ENCODE measurements around the gene DICER1.

DICER1 gene

GRCh38 chr14:95061317-95062093 lies 95.8 kb downstream of the DICER1 start:
- Histone ChIP-seq H3K79me2 (ENCODE audit: insufficient read depth, low read length) (no peaks in the 10 kb centered on the region), H3K27me3 (ENCODE audit: insufficient read depth, low read length, poor library complexity, severe bottlenecking) (no peaks in the 10 kb centered on the region), H3K4me2 (ENCODE audit: low read depth, low read length, poor library complexity, severe bottlenecking) (no peak overlapping the region), H3F3A (ENCODE audit: low read depth) (no peaks in the 10 kb centered on the region), H3K9ac (ENCODE audit: low read depth, low read length, poor library complexity, severe bottlenecking) (no peak overlapping the region), H4K20me1 (ENCODE audit: insufficient read depth, low read length, poor library complexity, severe bottlenecking) (no peaks in the 10 kb centered on the region), H3K4me3 (ENCODE audit: low read length, poor library complexity, severe bottlenecking) (no peak overlapping the region), H3K9me3 (ENCODE audit: insufficient read depth, low read depth, low read length) (peaks cover 8% of the 10 kb centered on the region; the same call in 1 of the 2 replicates), H3K4me1 (ENCODE audit: insufficient read depth, low read length, poor library complexity, severe bottlenecking) (no peaks in the 10 kb centered on the region), H3K9me2 (replicated peaks; ENCODE audit: low read depth, low read length) (no peaks in the 10 kb centered on the region), H3K36me3 (ENCODE audit: insufficient read depth, low read length) (no peaks in the 10 kb centered on the region), H2AFZ (ENCODE audit: low read length) (no peak overlapping the region)
- TF ChIP-seq, protein P1, sequence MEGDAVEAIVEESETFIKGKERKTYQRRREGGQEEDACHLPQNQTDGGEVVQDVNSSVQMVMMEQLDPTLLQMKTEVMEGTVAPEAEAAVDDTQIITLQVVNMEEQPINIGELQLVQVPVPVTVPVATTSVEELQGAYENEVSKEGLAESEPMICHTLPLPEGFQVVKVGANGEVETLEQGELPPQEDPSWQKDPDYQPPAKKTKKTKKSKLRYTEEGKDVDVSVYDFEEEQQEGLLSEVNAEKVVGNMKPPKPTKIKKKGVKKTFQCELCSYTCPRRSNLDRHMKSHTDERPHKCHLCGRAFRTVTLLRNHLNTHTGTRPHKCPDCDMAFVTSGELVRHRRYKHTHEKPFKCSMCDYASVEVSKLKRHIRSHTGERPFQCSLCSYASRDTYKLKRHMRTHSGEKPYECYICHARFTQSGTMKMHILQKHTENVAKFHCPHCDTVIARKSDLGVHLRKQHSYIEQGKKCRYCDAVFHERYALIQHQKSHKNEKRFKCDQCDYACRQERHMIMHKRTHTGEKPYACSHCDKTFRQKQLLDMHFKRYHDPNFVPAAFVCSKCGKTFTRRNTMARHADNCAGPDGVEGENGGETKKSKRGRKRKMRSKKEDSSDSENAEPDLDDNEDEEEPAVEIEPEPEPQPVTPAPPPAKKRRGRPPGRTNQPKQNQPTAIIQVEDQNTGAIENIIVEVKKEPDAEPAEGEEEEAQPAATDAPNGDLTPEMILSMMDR (conservative IDR thresholded peaks at IDR 0.05; ENCODE audit: low read length), result no peak
- no peak for TF ChIP-seq EZH2phosphoT487 (IDR thresholded peaks at IDR 0.05; ENCODE audit: borderline replicate concordance)

GRCh38 chr14:95059126-95059525 lies 98.2 kb downstream of the DICER1 start:
- no peak overlapping the region for H3K4me2 ChIP-seq (ENCODE audit: low read depth, low read length, poor library complexity, severe bottlenecking)
- H3K36me3 ChIP-seq (ENCODE audit: insufficient read depth, low read length), result no peaks in the 10 kb centered on the region
- no peaks in the 10 kb centered on the region for H4K20me1 ChIP-seq (ENCODE audit: insufficient read depth, low read length, poor library complexity, severe bottlenecking)
- H3K9me3 ChIP-seq (ENCODE audit: insufficient read depth, low read depth, low read length), result peaks cover 8% of the 10 kb centered on the region; the same call in 1 of the 2 replicates
- H3K4me3 ChIP-seq (ENCODE audit: low read length, poor library complexity, severe bottlenecking), result no peak overlapping the region
- no peak overlapping the region for H2AFZ ChIP-seq (ENCODE audit: low read length)
- H3K9me2 ChIP-seq (replicated peaks; ENCODE audit: low read depth, low read length), result no peaks in the 10 kb centered on the region
- H3K79me2 ChIP-seq (ENCODE audit: insufficient read depth, low read length), result no peaks in the 10 kb centered on the region
- no peaks in the 10 kb centered on the region for H3F3A ChIP-seq (ENCODE audit: low read depth)
- H3K27me3 ChIP-seq (ENCODE audit: insufficient read depth, low read length, poor library complexity, severe bottlenecking), result no peaks in the 10 kb centered on the region
- H3K9ac ChIP-seq (ENCODE audit: low read depth, low read length, poor library complexity, severe bottlenecking), result no peak overlapping the region
- TF ChIP-seq, protein P1 (conservative IDR thresholded peaks at IDR 0.05; ENCODE audit: low read length), result no peak
- TF ChIP-seq EZH2phosphoT487 (IDR thresholded peaks at IDR 0.05; ENCODE audit: borderline replicate concordance), result no peak
- no peaks in the 10 kb centered on the region for H3K4me1 ChIP-seq (ENCODE audit: insufficient read depth, low read length, poor library complexity, severe bottlenecking)

DNA sequence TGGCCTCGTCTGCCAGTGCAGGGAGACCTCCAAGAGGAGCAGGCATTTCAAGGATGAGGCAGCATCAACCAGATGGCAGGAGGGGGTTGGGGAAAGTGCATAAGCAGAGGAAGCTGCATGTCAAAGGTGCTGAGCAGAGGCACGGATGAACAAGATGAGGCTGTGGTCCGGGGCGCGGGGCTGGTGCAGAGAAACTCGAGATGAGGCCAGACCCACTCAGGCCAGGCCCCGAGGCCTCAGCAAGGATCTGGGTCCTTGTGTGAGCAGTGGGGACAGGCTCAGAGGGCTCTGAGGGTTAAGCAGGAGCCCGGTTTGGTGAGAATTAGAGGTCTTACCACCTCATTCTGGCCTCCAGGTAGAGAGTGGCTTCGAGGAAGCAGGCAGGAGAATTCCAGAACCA lies 98.8 kb downstream of the DICER1 start:
- H3K4me3 ChIP-seq (ENCODE audit: low read length, poor library complexity, severe bottlenecking), result no peak overlapping the region
- no peaks in the 10 kb centered on the region for H3K9me2 ChIP-seq (replicated peaks; ENCODE audit: low read depth, low read length)
- no peaks in the 10 kb centered on the region for H3K36me3 ChIP-seq (ENCODE audit: insufficient read depth, low read length)
- H2AFZ ChIP-seq (ENCODE audit: low read length), result no peak overlapping the region
- H3K4me2 ChIP-seq (ENCODE audit: low read depth, low read length, poor library complexity, severe bottlenecking), result no peak overlapping the region
- no peaks in the 10 kb centered on the region for H4K20me1 ChIP-seq (ENCODE audit: insufficient read depth, low read length, poor library complexity, severe bottlenecking)
- peaks cover 7% of the 10 kb centered on the region; the same call in 1 of the 2 replicates for H3K9me3 ChIP-seq (ENCODE audit: insufficient read depth, low read depth, low read length)
- no peaks in the 10 kb centered on the region for H3K79me2 ChIP-seq (ENCODE audit: insufficient read depth, low read length)
- TF ChIP-seq, protein P1 (conservative IDR thresholded peaks at IDR 0.05; ENCODE audit: low read length), result no peak
- no peak for TF ChIP-seq EZH2phosphoT487 (IDR thresholded peaks at IDR 0.05; ENCODE audit: borderline replicate concordance)
- H3K27me3 ChIP-seq (ENCODE audit: insufficient read depth, low read length, poor library complexity, severe bottlenecking), result no peaks in the 10 kb centered on the region
- H3F3A ChIP-seq (ENCODE audit: low read depth), result no peaks in the 10 kb centered on the region
- H3K9ac ChIP-seq (ENCODE audit: low read depth, low read length, poor library complexity, severe bottlenecking), result no peak overlapping the region
- no peaks in the 10 kb centered on the region for H3K4me1 ChIP-seq (ENCODE audit: insufficient read depth, low read length, poor library complexity, severe bottlenecking)

All from Loucy (cell line).